ENCODE results near the gene DLK1. TPM values are rescaled to one million over a fixed set of nuclear protein-coding genes. Genes with fewer than 3 reads are reported as not detected.

Gene DLK1
- total and polyA plus RNA-seq, 2 donors from 2014 or later, result 0.17 TPM; not detected in 1

- Histone ChIP-seq H3K36me3 (ENCODE audit: control insufficient read depth in 2 of 3, insufficient read depth in 3 of 3, low read length in 3 of 3) (no peaks in the 10 kb centered on the region), H3K27me3 (ENCODE audit: control insufficient read depth, insufficient read depth, low read length) (no peaks in the 10 kb centered on the region), H3K9me3 (ENCODE audit: control insufficient read depth in 2 of 3, insufficient read depth in 1 of 3, low read length in 3 of 3) (peaks cover 0 to 1% (median 1%) of the 10 kb centered on the region in 3 donors), H3K4me1 (ENCODE audit: control insufficient read depth in 2 of 3, insufficient read depth in 2 of 3, low read depth in 1 of 3, low read length in 3 of 3) (no peaks in the 10 kb centered on the region), H3K4me3 (ENCODE audit: low read length in 3 of 3) (no peak overlapping the region), H3K9ac (ENCODE audit: low read length in 3 of 3) (no peak overlapping the region), H3K27ac (ENCODE audit: low read depth in 2 of 2, low read length in 2 of 2) (no peak overlapping the region)
- DNase-seq, result no peak
- no peak for TF ChIP-seq CTCF (IDR thresholded peaks at IDR 0.05; ENCODE audit: borderline replicate concordance, extremely low read depth, insufficient read depth)
- intact Hi-C loops (cut with DNase I), result no loop called here
- no peak for FAIRE-seq
Observed at GRCh38 chr14:100710826-100711462, 15.7 kb upstream of the DLK1 start.

DNA sequence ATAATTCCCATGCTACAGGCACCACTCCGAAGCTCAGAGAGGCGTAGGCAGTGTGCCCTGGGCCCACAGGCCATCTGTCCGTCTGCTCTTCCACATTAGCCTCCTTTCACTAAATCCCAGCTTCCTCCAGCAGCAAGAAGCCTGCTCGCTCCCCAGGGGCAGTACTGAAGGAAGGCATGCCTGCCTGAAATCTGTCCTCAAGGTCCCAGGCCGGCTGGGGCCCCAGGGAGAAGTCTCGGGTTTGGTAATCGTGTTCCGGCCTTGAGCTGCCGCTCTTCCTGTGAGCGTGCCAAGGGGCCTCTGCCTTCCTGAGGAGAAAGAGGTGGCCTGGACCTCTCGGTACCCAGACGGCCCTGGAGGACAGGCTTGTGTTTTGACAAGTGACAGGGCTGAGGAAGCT is 15.2 kb upstream of the DLK1 start:
- Histone ChIP-seq H3K9ac (ENCODE audit: low read length in 3 of 3) (no peak overlapping the region), H3K27me3 (ENCODE audit: control insufficient read depth, insufficient read depth, low read length) (no peaks in the 10 kb centered on the region), H3K4me1 (ENCODE audit: control insufficient read depth in 2 of 3, insufficient read depth in 2 of 3, low read depth in 1 of 3, low read length in 3 of 3) (no peaks in the 10 kb centered on the region), H3K4me3 (ENCODE audit: low read length in 3 of 3) (no peak overlapping the region), H3K9me3 (ENCODE audit: control insufficient read depth in 2 of 3, insufficient read depth in 1 of 3, low read length in 3 of 3) (peaks cover 0 to 6% (median 1%) of the 10 kb centered on the region in 3 donors), H3K27ac (ENCODE audit: low read depth in 2 of 2, low read length in 2 of 2) (no peak overlapping the region), H3K36me3 (ENCODE audit: control insufficient read depth in 2 of 3, insufficient read depth in 3 of 3, low read length in 3 of 3) (no peaks in the 10 kb centered on the region)
- intact Hi-C loops (cut with DNase I), result no loop called here
- no peak for FAIRE-seq
- no peak for TF ChIP-seq CTCF (IDR thresholded peaks at IDR 0.05; ENCODE audit: borderline replicate concordance, extremely low read depth, insufficient read depth)
- no peak for DNase-seq

DNA sequence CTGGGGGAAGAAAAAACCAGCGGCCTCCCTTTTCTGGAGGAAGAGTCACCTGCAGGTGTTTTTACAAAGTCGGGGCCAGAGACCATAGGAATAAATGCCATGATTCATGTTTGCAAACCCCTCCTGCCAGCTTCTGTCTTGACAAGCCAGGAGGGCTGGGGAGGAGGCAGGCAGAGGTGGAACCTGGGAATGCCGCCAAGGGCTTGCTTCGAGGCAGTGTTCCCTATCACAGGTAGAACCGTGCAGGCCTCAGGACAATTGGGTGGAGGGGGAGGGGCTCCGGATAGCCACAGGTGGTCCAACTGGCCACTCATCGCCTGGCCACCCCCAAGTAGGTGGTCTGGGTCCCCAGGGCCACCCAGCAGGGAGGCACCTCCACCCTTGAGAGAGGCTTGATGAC is 14.2 kb upstream of the DLK1 start:
- Histone ChIP-seq H3K9ac (ENCODE audit: low read length in 3 of 3) (no peak overlapping the region), H3K4me1 (ENCODE audit: control insufficient read depth in 2 of 3, insufficient read depth in 2 of 3, low read depth in 1 of 3, low read length in 3 of 3) (no peaks in the 10 kb centered on the region), H3K27me3 (ENCODE audit: control insufficient read depth, insufficient read depth, low read length) (no peaks in the 10 kb centered on the region), H3K27ac (ENCODE audit: low read depth in 2 of 2, low read length in 2 of 2) (no peak overlapping the region), H3K9me3 (ENCODE audit: control insufficient read depth in 2 of 3, insufficient read depth in 1 of 3, low read length in 3 of 3) (peaks cover 0 to 6% (median 0%) of the 10 kb centered on the region in 3 donors), H3K36me3 (ENCODE audit: control insufficient read depth in 2 of 3, insufficient read depth in 3 of 3, low read length in 3 of 3) (no peaks in the 10 kb centered on the region), H3K4me3 (ENCODE audit: low read length in 3 of 3) (no peak overlapping the region)
- intact Hi-C loops (cut with DNase I), result no loop called here
- no peak for FAIRE-seq
- TF ChIP-seq CTCF (IDR thresholded peaks at IDR 0.05; ENCODE audit: borderline replicate concordance, extremely low read depth, insufficient read depth), result no peak
- peak in 1 of 5 donors; percentile 31 for DNase-seq

DNA sequence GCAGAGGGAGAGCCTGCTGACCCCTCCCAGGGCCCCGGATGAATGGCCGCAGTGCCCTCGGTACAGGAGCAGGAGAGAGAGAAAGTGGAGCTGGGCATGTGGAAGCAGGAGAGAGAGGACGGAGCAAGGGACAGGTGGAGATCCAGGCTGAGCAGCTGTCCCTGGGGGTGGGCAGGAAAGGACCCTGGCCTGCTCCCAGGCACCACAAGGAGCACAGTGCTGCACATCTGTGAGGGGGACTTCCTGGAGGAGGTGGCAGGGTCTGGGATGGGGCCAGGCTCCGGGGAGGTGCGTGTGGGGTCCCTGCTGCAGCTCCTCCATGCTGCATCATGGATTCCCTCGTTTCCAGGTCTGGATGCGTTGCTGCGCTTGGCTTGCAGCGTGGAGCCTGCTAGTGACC is 13.0 kb upstream of the DLK1 start:
- no peak for TF ChIP-seq CTCF (IDR thresholded peaks at IDR 0.05; ENCODE audit: borderline replicate concordance, extremely low read depth, insufficient read depth)
- Histone ChIP-seq H3K4me3 (ENCODE audit: low read length in 3 of 3) (no peak overlapping the region), H3K27ac (ENCODE audit: low read depth in 2 of 2, low read length in 2 of 2) (no peak overlapping the region), H3K4me1 (ENCODE audit: control insufficient read depth in 2 of 3, insufficient read depth in 2 of 3, low read depth in 1 of 3, low read length in 3 of 3) (no peaks in the 10 kb centered on the region), H3K9me3 (ENCODE audit: control insufficient read depth in 2 of 3, insufficient read depth in 1 of 3, low read length in 3 of 3) (peaks cover 0 to 6% (median 0%) of the 10 kb centered on the region in 3 donors), H3K9ac (ENCODE audit: low read length in 3 of 3) (no peak overlapping the region), H3K36me3 (ENCODE audit: control insufficient read depth in 2 of 3, insufficient read depth in 3 of 3, low read length in 3 of 3) (no peaks in the 10 kb centered on the region), H3K27me3 (ENCODE audit: control insufficient read depth, insufficient read depth, low read length) (no peaks in the 10 kb centered on the region)
- intact Hi-C loops (cut with DNase I), result no loop called here
- FAIRE-seq, result no peak
- no peak for DNase-seq

Data from kidney (tissue), 14 donors.